C4-2B (cell line): ENCODE results near the gene NKX1-1.

Experiments used
- H3K27ac ChIP-seq: fragments of 450-650 bp; 2 replicates; pipeline ENCODE4 v1.5.1; 2017
- ZFX ChIP-seq: fragments of 450-650 bp; IDR thresholded peaks from 2 replicates; pipeline ENCODE4 v1.6.1; 2017
- TF ChIP-seq, protein P1 (sequence below): fragments of 450-650 bp; conservative IDR thresholded peaks from 2 replicates; pipeline ENCODE4 v1.5.1; 2017; ENCODE audit warnings: mild to moderate bottlenecking

Gene NKX1-1

DNA sequence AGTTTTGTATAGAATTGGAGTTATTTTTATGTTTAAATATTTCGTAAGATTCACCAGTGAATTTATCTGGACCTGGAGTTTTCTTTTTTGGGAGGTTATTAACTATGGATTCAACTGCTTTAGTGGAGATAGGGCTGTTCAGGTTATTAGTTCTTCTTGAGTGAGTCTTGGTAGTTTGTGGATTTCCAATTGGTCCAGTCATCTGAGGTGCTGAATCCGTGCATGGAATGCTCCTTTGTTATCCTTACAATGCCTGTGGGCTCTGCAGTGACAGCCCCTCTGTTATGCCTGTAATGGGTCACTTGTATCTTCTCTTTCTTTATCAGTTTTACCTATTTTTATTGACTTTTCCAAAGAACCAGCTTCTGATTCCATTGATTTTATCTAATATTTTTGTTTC, 15.4 kb upstream of the NKX1-1 start:
- TF ChIP-seq ZFX = no peak
- TF ChIP-seq, protein P1, sequence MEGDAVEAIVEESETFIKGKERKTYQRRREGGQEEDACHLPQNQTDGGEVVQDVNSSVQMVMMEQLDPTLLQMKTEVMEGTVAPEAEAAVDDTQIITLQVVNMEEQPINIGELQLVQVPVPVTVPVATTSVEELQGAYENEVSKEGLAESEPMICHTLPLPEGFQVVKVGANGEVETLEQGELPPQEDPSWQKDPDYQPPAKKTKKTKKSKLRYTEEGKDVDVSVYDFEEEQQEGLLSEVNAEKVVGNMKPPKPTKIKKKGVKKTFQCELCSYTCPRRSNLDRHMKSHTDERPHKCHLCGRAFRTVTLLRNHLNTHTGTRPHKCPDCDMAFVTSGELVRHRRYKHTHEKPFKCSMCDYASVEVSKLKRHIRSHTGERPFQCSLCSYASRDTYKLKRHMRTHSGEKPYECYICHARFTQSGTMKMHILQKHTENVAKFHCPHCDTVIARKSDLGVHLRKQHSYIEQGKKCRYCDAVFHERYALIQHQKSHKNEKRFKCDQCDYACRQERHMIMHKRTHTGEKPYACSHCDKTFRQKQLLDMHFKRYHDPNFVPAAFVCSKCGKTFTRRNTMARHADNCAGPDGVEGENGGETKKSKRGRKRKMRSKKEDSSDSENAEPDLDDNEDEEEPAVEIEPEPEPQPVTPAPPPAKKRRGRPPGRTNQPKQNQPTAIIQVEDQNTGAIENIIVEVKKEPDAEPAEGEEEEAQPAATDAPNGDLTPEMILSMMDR = no peak
- H3K27ac ChIP-seq = no peak overlapping the region

DNA sequence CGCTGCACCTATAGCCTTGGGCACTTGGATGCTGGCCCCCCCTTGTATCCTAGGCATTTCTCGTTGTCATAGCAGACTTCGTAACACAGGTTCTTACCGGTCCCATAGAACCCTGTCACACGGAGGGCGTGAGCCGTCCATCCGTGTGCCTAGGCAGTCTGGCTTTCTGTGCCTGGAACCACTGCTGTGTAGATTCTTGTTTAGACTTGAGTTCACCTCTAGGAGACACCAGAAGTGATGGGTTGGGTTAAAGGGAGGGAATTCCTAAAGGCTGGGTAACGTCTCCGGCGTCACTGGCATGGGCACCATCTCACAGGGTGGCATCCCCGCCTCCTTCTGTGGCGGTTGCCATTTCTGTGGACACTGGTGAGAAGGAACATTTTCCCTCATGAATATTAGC, 13.5 kb upstream of the NKX1-1 start:
- H3K27ac ChIP-seq = no peak overlapping the region
- no peak for TF ChIP-seq ZFX
- TF ChIP-seq, protein P1 = no peak

DNA sequence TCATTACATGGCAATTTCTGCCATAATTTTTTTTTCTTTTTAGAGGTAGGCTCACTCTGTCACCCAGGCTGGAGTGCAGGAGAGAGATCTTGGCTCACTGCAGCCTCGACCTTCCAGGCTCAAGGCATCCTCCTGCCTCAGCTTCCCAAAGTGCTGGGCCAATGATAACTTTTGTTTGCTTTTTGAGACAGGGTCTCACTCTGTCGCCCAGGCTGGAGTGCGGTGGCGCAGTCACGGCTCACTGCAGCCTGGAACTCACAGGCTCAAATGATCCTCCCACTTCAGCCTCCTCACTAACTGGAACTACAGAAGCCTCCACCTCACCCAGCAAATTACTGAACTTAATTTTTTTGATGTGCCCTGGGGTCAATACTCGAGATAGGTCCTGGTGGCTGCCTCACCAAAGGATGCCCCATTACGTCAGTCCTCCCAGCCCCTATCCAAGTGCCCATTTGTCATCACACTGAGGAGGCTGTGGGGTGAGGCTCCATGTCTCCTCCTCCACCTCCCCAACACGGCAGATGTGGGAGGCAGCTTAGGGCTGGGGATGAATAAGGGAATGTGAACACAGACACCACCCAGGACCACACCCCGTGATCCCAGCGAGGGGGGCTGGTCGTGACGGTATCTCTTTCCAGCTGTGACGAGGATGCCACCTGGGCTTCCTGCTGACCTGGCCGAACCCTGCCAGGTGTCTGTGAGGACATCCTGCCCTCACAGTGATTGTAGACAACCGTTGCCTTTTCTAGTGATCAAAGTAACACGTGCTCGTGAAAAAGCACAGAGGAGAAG, 12.4 kb upstream of the NKX1-1 start:
- H3K27ac ChIP-seq = no peak overlapping the region
- TF ChIP-seq, protein P1 = no peak
- TF ChIP-seq ZFX = no peak

DNA sequence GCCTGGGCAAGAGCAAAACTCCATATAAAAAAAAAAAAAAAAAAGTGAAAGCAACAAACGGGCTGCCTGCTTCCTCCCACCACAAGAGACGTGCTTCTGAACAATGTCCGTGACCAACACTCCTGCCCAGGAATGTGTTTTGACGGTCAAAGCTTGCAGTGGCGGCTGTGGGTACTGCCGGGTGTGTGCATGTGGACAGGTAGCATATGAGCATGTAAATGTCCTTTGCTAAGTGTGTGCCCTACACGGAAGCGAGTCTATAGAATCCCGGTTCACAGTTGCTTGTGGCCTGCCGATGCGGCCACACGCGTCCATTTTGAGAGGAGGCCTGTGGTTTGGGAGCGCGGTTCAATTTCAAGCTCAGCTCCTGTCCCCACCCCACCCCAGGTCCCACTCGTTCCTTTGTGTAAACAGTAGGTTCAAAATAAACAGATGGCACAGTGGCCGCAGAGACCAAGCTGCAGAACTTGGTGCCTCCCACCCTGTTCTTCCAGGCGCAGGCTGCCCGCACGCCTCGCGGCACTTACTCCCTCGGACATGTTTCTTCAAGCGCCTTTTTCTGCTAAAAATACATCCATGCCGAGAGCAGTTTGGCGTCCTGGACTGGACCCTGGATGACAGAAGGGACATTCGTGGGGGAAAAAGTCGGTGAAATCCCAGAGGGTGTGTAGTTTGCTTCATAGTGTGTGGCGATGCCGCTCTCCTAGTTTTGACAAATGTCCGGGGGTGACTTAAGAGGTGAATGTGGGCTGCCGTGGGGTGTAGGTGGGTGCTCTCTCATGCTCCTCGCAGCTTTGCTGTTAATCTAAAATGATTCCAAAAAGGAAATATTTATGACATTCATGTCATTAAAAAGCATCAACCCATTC, 11.5 kb upstream of the NKX1-1 start:
- TF ChIP-seq ZFX = no peak
- TF ChIP-seq, protein P1 = no peak
- no peak overlapping the region for H3K27ac ChIP-seq

DNA sequence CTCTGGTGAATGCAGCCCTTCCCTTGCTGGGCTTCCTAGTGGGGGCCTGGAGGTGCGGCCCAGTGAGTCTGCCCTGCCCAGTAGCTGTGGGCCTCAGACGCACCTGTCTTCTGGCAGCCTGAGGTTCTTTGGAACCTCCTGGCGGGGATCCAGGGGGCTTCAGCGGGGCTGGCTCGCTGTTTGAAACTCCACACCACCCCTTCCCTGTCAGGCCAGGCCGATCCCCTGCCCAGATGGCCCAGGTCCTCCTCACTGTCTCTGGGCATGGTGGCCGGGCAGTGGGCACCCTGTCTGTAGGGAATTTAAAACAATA, 10.7 kb upstream of the NKX1-1 start:
- TF ChIP-seq, protein P1 = no peak
- no peak for TF ChIP-seq ZFX
- H3K27ac ChIP-seq = no peak overlapping the region

DNA sequence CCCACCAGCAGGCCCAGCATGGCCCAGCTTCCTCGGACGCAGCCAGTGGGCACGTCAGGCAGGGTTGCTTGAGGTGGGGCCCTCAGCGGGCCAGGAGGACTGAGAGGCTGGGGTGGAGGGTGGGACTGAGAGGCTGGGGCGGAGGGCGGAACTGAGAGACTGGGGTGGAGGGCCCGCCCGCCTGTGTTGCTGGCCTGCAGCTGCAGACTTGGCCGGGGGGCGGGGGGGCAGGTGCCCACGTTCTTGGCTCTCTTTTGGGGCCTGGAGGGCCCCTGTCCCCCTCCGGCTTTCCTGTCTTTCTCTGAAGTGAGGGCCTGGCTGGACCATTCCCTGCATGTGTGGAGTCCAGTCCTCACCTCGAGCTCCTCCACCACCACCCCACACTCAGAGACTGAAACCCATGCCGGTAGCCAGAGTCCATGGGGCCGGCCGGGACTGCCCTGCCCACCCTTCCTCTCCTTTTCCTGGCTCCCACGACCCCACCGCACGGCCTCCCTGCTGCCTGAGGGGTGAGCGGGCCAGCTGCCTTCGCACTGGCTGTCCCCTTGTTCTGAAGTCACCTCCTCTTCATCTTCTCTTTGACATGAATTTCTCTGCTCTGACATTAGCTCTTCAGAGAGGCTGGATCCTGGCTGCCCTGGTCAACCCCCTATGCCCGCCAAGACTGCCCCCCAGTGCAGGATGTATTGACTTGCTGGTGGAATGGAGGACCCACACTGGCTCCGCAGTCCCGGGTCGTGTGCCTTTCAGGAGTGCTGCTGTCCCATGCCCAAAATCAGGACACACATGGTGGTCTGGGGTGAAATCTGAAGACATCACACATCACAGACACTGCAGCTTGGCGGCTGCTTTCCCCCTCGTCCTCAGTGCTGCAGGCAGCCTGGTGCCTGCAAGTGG, 10.1 kb upstream of the NKX1-1 start:
- TF ChIP-seq, protein P1 = no peak
- TF ChIP-seq ZFX = no peak
- H3K27ac ChIP-seq = no peak overlapping the region

DNA sequence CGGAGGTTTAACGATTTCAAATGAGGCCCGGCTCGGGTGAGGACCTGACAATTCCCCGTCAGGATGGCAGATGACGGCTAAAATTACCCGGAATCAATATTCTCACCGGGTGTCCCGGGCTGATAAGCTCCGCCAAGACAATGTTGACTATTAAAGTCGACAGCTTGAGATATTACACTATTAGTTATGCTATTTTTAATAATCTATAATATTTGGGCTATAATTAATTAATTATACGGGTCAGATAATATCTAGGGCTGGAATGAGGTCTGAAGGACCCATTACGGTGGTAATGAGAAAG, 9.4 kb upstream of the NKX1-1 start:
- no peak overlapping the region for H3K27ac ChIP-seq
- no peak for TF ChIP-seq ZFX
- TF ChIP-seq, protein P1 = no peak
